Measurements from ENCODE around the gene DLX3.

Gene DLX3

DNA sequence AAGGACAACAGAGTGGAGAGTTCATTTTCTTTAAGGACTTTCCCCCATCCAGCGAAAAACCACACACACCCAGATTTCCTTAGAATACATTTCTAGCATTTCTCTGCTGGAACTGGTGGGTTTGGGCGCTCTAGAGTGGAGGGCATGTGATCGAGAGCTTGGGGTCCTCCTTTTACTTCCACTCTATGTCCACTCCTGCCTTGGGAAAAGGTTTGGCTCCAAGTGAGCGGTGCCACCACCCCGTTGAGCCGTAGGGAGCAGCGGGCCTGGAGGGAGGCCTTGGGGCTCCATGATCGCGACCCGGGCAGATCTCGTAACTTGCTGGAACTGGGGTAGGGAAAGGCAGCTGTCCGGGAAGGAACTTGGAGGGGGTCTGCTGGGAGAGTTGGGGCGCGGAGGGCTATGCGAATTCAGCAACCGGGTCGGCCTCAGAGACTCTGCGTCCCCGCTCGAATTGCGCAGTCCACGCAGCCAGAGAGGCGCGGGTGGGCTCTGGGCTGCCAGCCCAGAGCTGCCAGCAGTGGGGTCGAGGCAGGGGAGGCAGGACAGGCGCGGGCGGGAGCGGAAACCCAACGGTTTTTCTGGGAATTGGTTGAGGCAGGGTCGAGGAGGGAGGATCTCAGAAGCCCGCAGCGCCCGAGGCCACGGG lies 23.7 kb downstream of the DLX3 start:
- peak overlapping the region; percentile 50 for H3K4me3 ChIP-seq (ENCODE audit: low read depth, low read length)
- H3K27ac ChIP-seq (ENCODE audit: low read depth, low read length) = no peak overlapping the region
- H2AFZ ChIP-seq (ENCODE audit: low read length, unreplicated experiment) = no peak overlapping the region
- no peaks in the 10 kb centered on the region for H3K36me3 ChIP-seq (ENCODE audit: insufficient read depth, low read length)
- H3K27me3 ChIP-seq (ENCODE audit: insufficient read depth, low read length) = peaks cover 89% of the 10 kb centered on the region
- peaks cover 9% of the 10 kb centered on the region for H3K4me1 ChIP-seq (ENCODE audit: control insufficient read depth, insufficient read depth, low read length, unreplicated experiment)
- no peaks in the 10 kb centered on the region for H3K79me2 ChIP-seq (ENCODE audit: control insufficient read depth, insufficient read depth, low read length, unreplicated experiment)

DNA sequence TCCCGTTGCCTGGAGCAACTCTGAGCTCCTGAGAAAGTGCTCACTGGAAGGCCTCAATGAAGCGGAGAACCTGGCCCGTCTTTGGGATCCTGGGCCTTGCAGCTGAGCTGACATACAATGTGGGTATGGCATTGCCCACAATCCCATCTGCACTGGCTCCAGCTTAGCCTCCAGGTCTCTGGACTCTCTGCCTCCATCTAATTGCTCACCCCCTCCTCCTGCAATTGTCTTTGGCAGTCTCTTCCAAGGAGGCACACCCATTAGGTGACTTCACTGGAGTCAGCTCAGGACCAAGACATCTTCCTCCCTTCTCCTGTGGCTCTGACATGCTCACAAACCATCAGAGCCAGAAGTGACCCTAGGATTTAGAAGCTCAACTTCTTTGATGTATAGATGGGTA lies 24.5 kb downstream of the DLX3 start:
- no peak overlapping the region for H3K27ac ChIP-seq (ENCODE audit: low read depth, low read length)
- H3K4me3 ChIP-seq (ENCODE audit: low read depth, low read length) = no peak overlapping the region
- H3K36me3 ChIP-seq (ENCODE audit: insufficient read depth, low read length) = no peaks in the 10 kb centered on the region
- H2AFZ ChIP-seq (ENCODE audit: low read length, unreplicated experiment) = no peak overlapping the region
- peaks cover 9% of the 10 kb centered on the region for H3K4me1 ChIP-seq (ENCODE audit: control insufficient read depth, insufficient read depth, low read length, unreplicated experiment)
- H3K79me2 ChIP-seq (ENCODE audit: control insufficient read depth, insufficient read depth, low read length, unreplicated experiment) = no peaks in the 10 kb centered on the region
- peaks cover 96% of the 10 kb centered on the region for H3K27me3 ChIP-seq (ENCODE audit: insufficient read depth, low read length)

DNA sequence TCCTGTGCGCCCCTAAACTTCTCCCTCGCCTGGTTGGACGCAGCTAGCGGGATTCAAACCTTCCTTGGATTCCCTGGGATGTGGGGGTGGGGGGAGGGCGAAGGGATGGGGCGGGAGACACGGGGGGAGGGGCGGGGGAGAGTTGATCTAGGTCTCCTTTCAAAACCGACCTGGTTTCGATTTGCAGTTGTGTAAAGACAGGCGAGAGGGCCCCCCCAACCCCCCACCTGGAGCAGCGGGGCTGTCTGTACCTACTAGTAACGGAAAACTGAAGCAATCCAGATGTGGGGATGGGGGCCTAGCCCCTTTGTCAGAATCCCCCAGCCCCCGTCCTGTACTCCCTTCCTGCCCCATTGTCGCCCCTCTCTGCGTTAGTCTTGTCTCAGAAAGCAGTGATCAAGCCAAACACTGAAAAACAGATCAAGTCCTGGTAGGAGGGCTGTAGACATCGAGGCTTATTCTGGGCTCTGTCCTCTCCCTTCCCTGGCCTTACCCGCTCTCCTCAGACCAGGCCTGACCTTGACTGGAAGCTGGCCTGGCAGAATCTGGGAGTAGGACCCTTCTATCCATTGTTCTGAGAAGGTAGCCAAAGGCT lies 25.1 kb downstream of the DLX3 start:
- H3K79me2 ChIP-seq (ENCODE audit: control insufficient read depth, insufficient read depth, low read length, unreplicated experiment) = no peaks in the 10 kb centered on the region
- no peak overlapping the region for H2AFZ ChIP-seq (ENCODE audit: low read length, unreplicated experiment)
- no peaks in the 10 kb centered on the region for H3K36me3 ChIP-seq (ENCODE audit: insufficient read depth, low read length)
- H3K4me1 ChIP-seq (ENCODE audit: control insufficient read depth, insufficient read depth, low read length, unreplicated experiment) = peaks cover 9% of the 10 kb centered on the region
- peaks cover 96% of the 10 kb centered on the region for H3K27me3 ChIP-seq (ENCODE audit: insufficient read depth, low read length)
- no peak overlapping the region for H3K4me3 ChIP-seq (ENCODE audit: low read depth, low read length)
- no peak overlapping the region for H3K27ac ChIP-seq (ENCODE audit: low read depth, low read length)

DNA sequence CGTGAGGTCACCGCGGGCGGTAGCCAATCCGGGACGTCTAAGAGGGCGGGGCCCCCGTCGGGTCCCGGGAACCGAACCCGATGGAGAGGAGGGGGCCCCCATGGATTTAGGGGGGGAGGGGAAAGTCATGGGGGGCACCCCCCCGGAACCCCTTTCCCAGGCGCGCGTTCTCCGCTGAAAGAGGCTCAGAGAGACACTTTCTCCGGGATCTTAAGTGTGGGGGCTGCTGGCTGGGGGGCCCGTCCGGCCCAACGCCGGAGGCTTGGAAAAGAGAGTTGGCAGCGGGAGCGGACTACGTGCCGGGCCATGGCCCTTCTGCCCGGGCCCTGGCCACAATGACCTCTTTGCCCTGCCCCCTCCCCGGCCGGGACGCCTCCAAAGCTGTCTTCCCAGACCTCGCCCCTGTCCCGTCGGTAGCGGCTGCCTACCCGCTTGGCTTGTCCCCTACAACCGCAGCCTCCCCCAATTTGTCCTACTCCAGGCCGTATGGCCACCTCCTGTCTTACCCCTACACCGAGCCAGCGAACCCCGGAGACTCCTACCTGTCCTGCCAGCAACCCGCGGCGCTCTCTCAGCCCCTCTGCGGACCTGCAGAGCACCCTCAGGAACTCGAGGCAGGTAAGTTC lies 25.8 kb downstream of the DLX3 start, which contains the start of gene DLX4:
TSS of gene DLX4 (plus strand) at position 57 of the 626 bp plus-strand sequence. CDS start at position 336, 279 bp downstream.
- peaks cover 96% of the 10 kb centered on the region for H3K27me3 ChIP-seq (ENCODE audit: insufficient read depth, low read length)
- H2AFZ ChIP-seq (ENCODE audit: low read length, unreplicated experiment) = peak within 1 kb of the TSS; percentile 39
- H3K4me1 ChIP-seq (ENCODE audit: control insufficient read depth, insufficient read depth, low read length, unreplicated experiment) = peaks cover 9% of the 10 kb centered on the region
- no peak within 1 kb of the TSS for H3K27ac ChIP-seq (ENCODE audit: low read depth, low read length)
- no peaks in the 10 kb centered on the region for H3K36me3 ChIP-seq (ENCODE audit: insufficient read depth, low read length)
- H3K4me3 ChIP-seq (ENCODE audit: low read depth, low read length) = peak within 1 kb of the TSS; percentile 73
- no peaks in the 10 kb centered on the region for H3K79me2 ChIP-seq (ENCODE audit: control insufficient read depth, insufficient read depth, low read length, unreplicated experiment)

DNA sequence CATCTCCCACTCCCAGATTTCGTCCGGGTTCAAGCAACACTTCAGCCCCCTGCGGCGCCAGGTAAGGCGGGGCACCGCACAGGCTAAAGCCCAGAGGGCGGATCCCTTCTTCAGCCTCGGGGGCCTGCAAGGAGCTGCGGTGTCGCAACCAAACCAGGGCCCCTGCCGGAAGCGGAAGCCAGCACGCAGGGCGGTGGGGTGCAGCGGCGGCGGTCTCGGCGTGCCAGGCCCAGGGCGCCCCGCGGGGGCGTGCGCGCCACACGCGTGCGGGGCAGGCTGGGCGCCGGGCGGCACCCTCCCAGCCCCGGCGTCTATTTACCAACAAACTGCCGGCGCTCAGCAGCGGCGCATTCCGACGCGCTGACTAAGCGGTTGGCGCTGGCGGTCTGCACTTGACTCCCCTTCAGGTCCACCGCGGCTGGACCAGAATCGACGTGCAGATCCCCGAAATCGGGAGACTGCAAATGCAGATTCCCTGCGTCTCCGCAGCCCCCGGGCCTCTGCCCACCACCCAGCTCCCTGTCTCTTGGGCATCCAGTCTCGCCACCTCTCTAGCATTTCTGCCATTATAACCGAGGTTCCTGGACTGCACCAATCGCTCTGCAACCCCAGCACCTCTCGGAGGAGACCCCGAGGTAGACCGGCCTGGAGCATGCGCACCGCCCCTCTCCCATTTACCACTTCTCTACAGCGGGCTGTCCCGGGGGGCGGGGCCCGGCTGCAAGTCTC lies 26.5 kb downstream of the DLX3 start:
- H3K79me2 ChIP-seq (ENCODE audit: control insufficient read depth, insufficient read depth, low read length, unreplicated experiment) = no peaks in the 10 kb centered on the region
- peak overlapping the region; percentile 73 for H3K4me3 ChIP-seq (ENCODE audit: low read depth, low read length)
- H3K27me3 ChIP-seq (ENCODE audit: insufficient read depth, low read length) = peaks cover 96% of the 10 kb centered on the region
- peak overlapping the region; percentile 39 for H2AFZ ChIP-seq (ENCODE audit: low read length, unreplicated experiment)
- peaks cover 9% of the 10 kb centered on the region for H3K4me1 ChIP-seq (ENCODE audit: control insufficient read depth, insufficient read depth, low read length, unreplicated experiment)
- no peak overlapping the region for H3K27ac ChIP-seq (ENCODE audit: low read depth, low read length)
- no peaks in the 10 kb centered on the region for H3K36me3 ChIP-seq (ENCODE audit: insufficient read depth, low read length)

DNA sequence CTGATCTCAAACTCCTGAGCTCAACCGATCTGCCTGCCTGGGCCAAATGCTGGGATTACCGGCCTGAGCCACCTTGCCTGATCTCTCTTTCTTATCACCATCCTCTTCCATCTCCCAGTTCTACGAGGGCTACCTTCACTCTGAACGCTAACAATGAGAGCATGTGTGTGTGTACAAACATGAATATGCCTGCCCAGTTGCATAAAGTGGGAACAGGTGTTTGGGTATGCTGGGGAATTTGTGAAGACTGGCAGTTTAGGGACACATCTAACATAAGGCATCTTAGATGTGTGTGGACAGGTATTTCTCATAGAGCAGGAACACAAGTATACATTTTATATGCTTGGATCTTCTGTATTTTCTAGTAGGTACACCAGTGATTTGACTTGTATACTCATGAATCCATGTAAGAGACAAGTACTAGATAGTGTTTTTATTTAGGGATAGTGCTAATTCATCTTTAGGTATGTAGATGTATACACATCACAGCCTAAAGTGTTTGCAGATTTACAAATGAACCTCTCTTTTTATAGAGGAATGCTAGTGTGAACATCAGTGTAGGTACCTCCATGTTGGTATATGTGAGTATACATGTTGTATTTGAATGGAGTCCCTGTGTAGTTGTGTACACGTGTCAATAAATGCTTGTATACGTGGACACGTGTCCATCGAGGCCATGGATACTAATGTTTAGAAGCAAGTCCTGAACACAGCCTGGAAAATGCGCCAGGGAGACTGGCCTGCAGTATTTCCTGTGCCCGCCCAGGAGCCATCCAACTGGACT lies 27.2 kb downstream of the DLX3 start:
- H3K4me3 ChIP-seq (ENCODE audit: low read depth, low read length) = peak overlapping the region; percentile 73
- H2AFZ ChIP-seq (ENCODE audit: low read length, unreplicated experiment) = no peak overlapping the region

DNA sequence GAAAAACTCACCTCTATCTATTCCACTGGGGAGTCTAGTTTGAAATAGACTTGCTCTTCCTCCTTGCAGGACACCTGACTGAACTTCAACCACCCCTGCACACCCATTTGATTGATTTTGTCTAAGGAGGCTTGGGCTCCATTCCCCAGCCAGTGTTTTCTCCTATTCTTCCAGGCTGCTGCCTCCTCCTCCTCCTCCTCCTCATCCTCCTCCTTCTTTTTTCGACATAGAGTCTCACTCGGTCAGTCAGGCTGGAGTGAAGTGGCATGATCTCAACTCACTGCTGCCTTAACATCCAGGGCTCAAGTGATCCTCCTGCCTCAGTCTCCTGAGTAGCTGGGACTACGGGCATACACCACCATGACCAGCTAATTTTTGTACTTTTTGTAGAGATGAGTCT lies 27.8 kb downstream of the DLX3 start:
- Histone ChIP-seq H3K4me1 (ENCODE audit: control insufficient read depth, insufficient read depth, low read length, unreplicated experiment) (peaks cover 9% of the 10 kb centered on the region), H3K79me2 (ENCODE audit: control insufficient read depth, insufficient read depth, low read length, unreplicated experiment) (no peaks in the 10 kb centered on the region), H3K27ac (ENCODE audit: low read depth, low read length) (no peak overlapping the region), H3K4me3 (ENCODE audit: low read depth, low read length) (no peak overlapping the region), H3K27me3 (ENCODE audit: insufficient read depth, low read length) (peaks cover 96% of the 10 kb centered on the region), H2AFZ (ENCODE audit: low read length, unreplicated experiment) (no peak overlapping the region), H3K36me3 (ENCODE audit: insufficient read depth, low read length) (no peaks in the 10 kb centered on the region)

More for the DNA sequence above, 27.2 kb downstream of the DLX3 start:
- H3K27me3 ChIP-seq (ENCODE audit: insufficient read depth, low read length) = peaks cover 96% of the 10 kb centered on the region
- H3K4me1 ChIP-seq (ENCODE audit: control insufficient read depth, insufficient read depth, low read length, unreplicated experiment) = peaks cover 9% of the 10 kb centered on the region
- H3K79me2 ChIP-seq (ENCODE audit: control insufficient read depth, insufficient read depth, low read length, unreplicated experiment) = no peaks in the 10 kb centered on the region
- no peaks in the 10 kb centered on the region for H3K36me3 ChIP-seq (ENCODE audit: insufficient read depth, low read length)
- no peak overlapping the region for H3K27ac ChIP-seq (ENCODE audit: low read depth, low read length)

DNA sequence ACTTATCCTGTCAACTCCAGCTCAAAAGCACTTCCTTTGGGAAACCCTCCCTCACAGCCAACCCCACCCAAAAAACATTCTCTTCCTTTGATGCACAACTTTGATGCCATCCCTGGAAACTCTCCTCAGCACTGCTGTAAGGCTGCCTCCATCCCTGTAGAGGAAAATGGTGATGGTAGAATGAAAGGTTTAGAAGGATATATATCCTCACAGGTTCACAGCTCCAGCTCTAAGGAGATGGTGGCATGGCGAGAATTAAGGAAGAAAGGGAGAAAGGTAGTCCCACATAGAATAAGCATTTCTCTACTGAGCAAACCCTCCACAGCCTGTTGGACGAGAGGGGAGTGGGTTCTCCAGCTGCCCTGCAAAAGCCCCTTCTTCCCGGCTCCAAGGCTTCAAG lies 28.3 kb downstream of the DLX3 start:
- H3K4me1 ChIP-seq (ENCODE audit: control insufficient read depth, insufficient read depth, low read length, unreplicated experiment) = peaks cover 9% of the 10 kb centered on the region
- no peaks in the 10 kb centered on the region for H3K36me3 ChIP-seq (ENCODE audit: insufficient read depth, low read length)
- peaks cover 92% of the 10 kb centered on the region for H3K27me3 ChIP-seq (ENCODE audit: insufficient read depth, low read length)
- no peaks in the 10 kb centered on the region for H3K79me2 ChIP-seq (ENCODE audit: control insufficient read depth, insufficient read depth, low read length, unreplicated experiment)
- no peak overlapping the region for H3K27ac ChIP-seq (ENCODE audit: low read depth, low read length)
- H2AFZ ChIP-seq (ENCODE audit: low read length, unreplicated experiment) = no peak overlapping the region
- no peak overlapping the region for H3K4me3 ChIP-seq (ENCODE audit: low read depth, low read length)

DNA sequence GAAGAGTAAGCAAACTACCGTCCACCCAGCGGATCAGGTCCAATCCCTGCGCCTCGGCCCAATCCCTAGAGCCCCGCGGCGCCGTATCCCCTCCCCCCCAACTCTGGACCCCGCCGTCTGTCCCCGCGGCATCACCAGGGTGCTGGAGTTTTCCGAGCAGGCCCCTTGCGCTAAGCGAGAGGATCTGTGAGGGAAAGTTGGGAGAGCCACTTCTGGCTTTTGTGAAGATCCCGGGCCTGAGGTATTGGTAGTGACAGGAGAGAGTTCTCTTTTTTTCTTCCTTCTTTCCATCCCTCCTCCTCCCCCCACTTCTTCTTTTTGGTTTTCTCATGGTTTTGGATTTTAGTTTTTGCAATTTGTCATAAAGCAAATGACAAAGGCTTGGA lies 29.5 kb downstream of the DLX3 start:
- H3K4me3 ChIP-seq (ENCODE audit: low read depth, low read length) = no peak overlapping the region
- no peak overlapping the region for H2AFZ ChIP-seq (ENCODE audit: low read length, unreplicated experiment)
- H3K27me3 ChIP-seq (ENCODE audit: insufficient read depth, low read length) = peaks cover 79% of the 10 kb centered on the region
- peaks cover 9% of the 10 kb centered on the region for H3K4me1 ChIP-seq (ENCODE audit: control insufficient read depth, insufficient read depth, low read length, unreplicated experiment)
- no peak overlapping the region for H3K27ac ChIP-seq (ENCODE audit: low read depth, low read length)
- no peaks in the 10 kb centered on the region for H3K79me2 ChIP-seq (ENCODE audit: control insufficient read depth, insufficient read depth, low read length, unreplicated experiment)
- H3K36me3 ChIP-seq (ENCODE audit: insufficient read depth, low read length) = no peaks in the 10 kb centered on the region

Measured in ACC112 (cell line).